IMR-90 (cell line): Measurements from ENCODE around the gene FLT4. TPM values are rescaled to one million over a fixed set of nuclear protein-coding genes. Genes with fewer than 3 reads are reported as not detected.
A peak's percentile ranks its signal among the peaks of the same experiment; 100 is the strongest.

Source experiments
- ATAC-seq: fragments of 200-7000 bp; cut with Tn5 transposase; 2 replicates; pipeline ENCODE4 v1.9.1; 2020; ENCODE audit warnings: low read depth, mild to moderate bottlenecking, moderate library complexity
- BruUV-seq: library from RNA; stranded (reverse); fragments of 400-500 nt; replicated peaks from 2 replicates; lab custom pipeline; 2021; lab: Mats Ljungman, UMichigan
- CTCF ChIA-PET: fragments of 300-600 bp; formaldehyde crosslinking; extraction: SDS; loops from one replicate; lab custom pipeline; 2021; ENCODE audit warnings: antibody characterized with exemption; lab: Yijun Ruan, JAX
- POLR2A ChIA-PET: fragments of 300-600 bp; sonication (Branson Sonifier 250); formaldehyde crosslinking; loops from one replicate; lab custom pipeline; 2022; ENCODE audit warnings: antibody characterized with exemption; ENCODE audit not compliant: unreplicated experiment; lab: Charles Lee
- DNase-seq: peaks from one replicate; pipeline ENCODE4 v3.0.0; 2013
- H2AFZ ChIP-seq: replicated peaks from 2 replicates; pipeline ENCODE3; 2013; ENCODE audit warnings: low read length, mild to moderate bottlenecking; ENCODE audit not compliant: poor library complexity
- H2AK5ac ChIP-seq: 2 replicates; pipeline ENCODE4 v1.6.1; 2013; ENCODE audit warnings: low read depth, low read length, inconsistent platforms
- H2AK9ac ChIP-seq: replicated peaks from 2 replicates; pipeline ENCODE3; 2013; ENCODE audit warnings: mild to moderate bottlenecking, low read depth, low read length, moderate library complexity; ENCODE audit not compliant: poor library complexity
- H2BK120ac ChIP-seq: 2 replicates; pipeline ENCODE4 v1.6.1; 2013; ENCODE audit warnings: low read depth, low read length, inconsistent platforms
- H2BK15ac ChIP-seq: 3 replicates; pipeline ENCODE4 v1.6.1; 2013; ENCODE audit warnings: low read depth, low read length, inconsistent platforms
- H2BK20ac ChIP-seq: 2 replicates; pipeline ENCODE4 v1.6.1; 2013; ENCODE audit warnings: low read depth, mild to moderate bottlenecking, inconsistent platforms, low read length, moderate library complexity
- H2BK5ac ChIP-seq: 2 replicates; pipeline ENCODE4 v1.6.1; 2013; ENCODE audit warnings: mild to moderate bottlenecking, low read depth, low read length, inconsistent platforms; ENCODE audit not compliant: poor library complexity, severe bottlenecking
- H3K14ac ChIP-seq: replicated peaks from 2 replicates; pipeline ENCODE4 v1.6.1; 2013; ENCODE audit warnings: low read depth, low read length, inconsistent platforms
- H3K18ac ChIP-seq: 2 replicates; pipeline ENCODE4 v1.6.1; 2013; ENCODE audit warnings: low read depth, low read length, control low read depth
- H3K23ac ChIP-seq: 2 replicates; pipeline ENCODE4 v1.6.1; 2013; ENCODE audit warnings: low read depth, low read length, inconsistent platforms
- H3K27ac ChIP-seq: 2 replicates; pipeline ENCODE4 v1.5.1; 2013; ENCODE audit warnings: mild to moderate bottlenecking, control low read depth, low read length; ENCODE audit not compliant: insufficient read depth
- H3K27me3 ChIP-seq: 2 replicates; pipeline ENCODE4 v1.6.1; 2013; ENCODE audit warnings: low read length; ENCODE audit not compliant: control insufficient read depth, insufficient read depth
- H3K36me3 ChIP-seq: 2 replicates; pipeline ENCODE4 v1.6.1; 2013; ENCODE audit warnings: low read length, mixed read lengths; ENCODE audit not compliant: control insufficient read depth, insufficient read depth
- H3K4ac ChIP-seq: 2 replicates; pipeline ENCODE4 v1.6.1; 2013; ENCODE audit warnings: low read depth, low read length, inconsistent platforms
- H3K4me1 ChIP-seq: 2 replicates; pipeline ENCODE4 v1.6.1; 2013; ENCODE audit warnings: low read length, mixed read lengths; ENCODE audit not compliant: control insufficient read depth, insufficient read depth
- H3K4me2 ChIP-seq: 2 replicates; pipeline ENCODE4 v1.6.1; 2013; ENCODE audit warnings: low read depth, mild to moderate bottlenecking, control low read depth, low read length, moderate library complexity
- H3K4me3 ChIP-seq: 2 replicates; pipeline ENCODE4 v1.5.1; 2013; ENCODE audit warnings: low read depth, mild to moderate bottlenecking, control low read depth, low read length, moderate library complexity; ENCODE audit not compliant: insufficient read depth
- H3K56ac ChIP-seq: 2 replicates; pipeline ENCODE4 v1.6.1; 2013; ENCODE audit warnings: low read length, inconsistent platforms; ENCODE audit not compliant: insufficient read depth; ENCODE audit errors: extremely low read depth
- H3K79me1 ChIP-seq, 2 experiments: 2 replicates each; pipeline ENCODE4 v1.6.1; 2013; ENCODE audit warnings: low read length in 2 of 2, inconsistent platforms in 1 of 2, low read depth in 1 of 2
- H3K9ac ChIP-seq: 2 replicates; pipeline ENCODE4 v1.6.1; 2013; ENCODE audit warnings: low read depth, low read length, control low read depth
- H3K9me1 ChIP-seq: 2 replicates; pipeline ENCODE4 v1.6.1; 2013; ENCODE audit warnings: low read length, inconsistent platforms; ENCODE audit not compliant: insufficient read depth
- H3K9me3 ChIP-seq: 2 replicates; pipeline ENCODE4 v1.6.1; 2013; ENCODE audit warnings: low read length; ENCODE audit not compliant: control insufficient read depth, insufficient read depth
- H4K20me1 ChIP-seq: 2 replicates; pipeline ENCODE4 v1.6.1; 2013; ENCODE audit warnings: low read length, inconsistent platforms; ENCODE audit not compliant: insufficient read depth
- H4K5ac ChIP-seq: 2 replicates; pipeline ENCODE4 v1.6.1; 2013; ENCODE audit warnings: mild to moderate bottlenecking, low read depth, low read length, control low read depth
- H4K8ac ChIP-seq, 2 experiments: 2 replicates each; pipeline ENCODE4 v1.6.1; 2013; ENCODE audit warnings: low read depth in 2 of 2, low read length in 2 of 2, control low read depth in 1 of 2, inconsistent platforms in 1 of 2
- H4K91ac ChIP-seq: 2 replicates; pipeline ENCODE4 v1.6.1; 2013; ENCODE audit warnings: low read depth, low read length, inconsistent platforms; ENCODE audit not compliant: insufficient read depth
- MAFK ChIP-seq: IDR thresholded peaks from 2 replicates; pipeline ENCODE4 v1.6.1; 2012; ENCODE audit warnings: low read depth, low read length, improper control_type of control experiment
- MAZ ChIP-seq: IDR thresholded peaks from 2 replicates; pipeline ENCODE4 v1.6.1; 2012; ENCODE audit warnings: low read depth, mild to moderate bottlenecking, low read length, improper control_type of control experiment, moderate library complexity, borderline replicate concordance
- NFE2L2 ChIP-seq: fragments of 150-350 bp; IDR thresholded peaks from 2 replicates; pipeline ENCODE4 v1.6.1; 2016; ENCODE audit warnings: low read depth, mild to moderate bottlenecking, low read length
- POLR2A ChIP-seq: IDR thresholded peaks from 2 replicates; pipeline ENCODE4 v1.6.1; 2012; ENCODE audit warnings: mild to moderate bottlenecking, low read depth, low read length
- SMC3 ChIP-seq: fragments of 150-350 bp; IDR thresholded peaks from 2 replicates; pipeline ENCODE4 v1.6.1; 2016; ENCODE audit warnings: low read depth, mild to moderate bottlenecking, antibody characterized with exemption, low read length, moderate library complexity
- WGBS, 2 experiments: methylation state at CpG; one replicate each; pipeline versions ENCODE4 v1.1.5 to v1.1.7; 2013; ENCODE audit warnings: missing lambda C conversion rate in 2 of 2; ENCODE audit not compliant: insufficient read length in 1 of 2; ENCODE audit errors: extremely low coverage in 2 of 2; 5-methylcytosine and 5-hydroxymethylcytosine counted together
- dilution Hi-C: fragments of 300-500 bp; cut with HindIII; formaldehyde crosslinking; loops from one replicate; pipeline ENCODE4 v1.14.3; 2018; ENCODE audit warnings: low sequenced_read_pairs; ENCODE audit not compliant: unreplicated experiment
- in situ Hi-C: fragments of 300-500 bp; cut with MboI; formaldehyde crosslinking; loops from 3 replicates; pipeline ENCODE4 v1.14.3; 2019; ENCODE audit warnings: low sequenced_read_pairs, inconsistent platforms, mixed read lengths
- intact Hi-C: fragments of 100-400 bp; cut with micrococcal nuclease; formaldehyde crosslinking; loops from 2 replicates; pipeline ENCODE4 v1.10.0; 2022
- polyA plus RNA-seq, 3 experiments: library from polyadenylated mRNA; depleted of rRNA; stranded (reverse); fragments of >200 nt; gene quantifications; 2 replicates each; pipeline ENCODE4 v1.2.3, GENCODE V29; 2012; ENCODE audit warnings: low replicate concordance in 1 of 3
- total RNA-seq: library from RNA; depleted of rRNA; stranded (reverse); fragments of >200 nt; gene quantifications from 2 replicates; pipeline ENCODE4 v1.2.3, GENCODE V29; 2012

FLT4 gene
- total and polyA plus RNA-seq, 2 of the 4 experiments (the other 2 are of a cell fraction): under 0.01 to 0.07 TPM

GRCh38 chr5:180606215-180606785 lies 43.1 kb downstream of the FLT4 start:
- intact Hi-C loops: loop anchor here (1.0 to 10.0 kb wide), 4 partner anchors 111 to 401 kb away; partner anchors contain the start of genes CNOT6, GFPT2 and RASGEF1C
- Histone ChIP-seq H3K9me3 (no peaks in the 10 kb centered on the region), H3K79me1 (no peaks in the 10 kb centered on the region), H3K4me3 (no peak overlapping the region), H3K23ac (no peak overlapping the region), H3K9me1 (no peaks in the 10 kb centered on the region), H3K14ac (no peak overlapping the region), H3K4me1 (no peaks in the 10 kb centered on the region), H4K5ac (no peak overlapping the region), H4K8ac (no peak overlapping the region), H2BK15ac (no peak overlapping the region), H3K4me2 (no peak overlapping the region), H3K27me3 (peaks cover 10% of the 10 kb centered on the region; the same call in 1 of the 2 replicates), H3K18ac (no peak overlapping the region), H2AK9ac (no peak overlapping the region), H3K56ac (no peak overlapping the region), H2BK120ac (no peak overlapping the region), H3K4ac (no peak overlapping the region), H2BK20ac (no peak overlapping the region), H3K36me3 (no peaks in the 10 kb centered on the region), H3K27ac (no peak overlapping the region), H2AFZ (peak overlapping the region; percentile 2), H4K20me1 (no peaks in the 10 kb centered on the region; the same call in 1 of the 2 replicates), H3K9ac (no peak overlapping the region), H2AK5ac (no peak overlapping the region), H4K91ac (no peak overlapping the region), H2BK5ac (no peak overlapping the region)
- in situ Hi-C loops: no loop called here
- POLR2A ChIA-PET: interaction anchor here (0.6 kb wide), 1 partner anchor 276 kb away, joined by 4 read pairs; no protein-coding TSS in a partner anchor
- DNase-seq (no peak), ATAC-seq (no peak)
- TF ChIP-seq NFE2L2 (no peak), POLR2A (no peak), MAZ (no peak), MAFK (no peak), SMC3 (no peak)
- CTCF ChIA-PET: interaction anchor here (0.6 to 1.2 kb wide), 2 partner anchors 13 to 683 kb away, joined by 3 to 8 read pairs; no protein-coding TSS in a partner anchor
- no TSS peak for BruUV-seq
- dilution Hi-C loops: no loop called here
- 38% methylated on average over 2 of the region's 21 CpGs; no CpG with 5 or more reads in 1 of the 2 experiments for WGBS, 2 experiments
